ENCODE data around the gene PDHX.

- TF ChIP-seq POLR2A (IDR thresholded peaks at IDR 0.05; ENCODE audit: low read depth, low read length) = no peak
- TF ChIP-seq CTCF (conservative IDR thresholded peaks at IDR 0.05; ENCODE audit: low read depth, low read length) = no peak
- no peak for TF ChIP-seq MAFK (IDR thresholded peaks at IDR 0.05; ENCODE audit: low read depth, low read length)
- TF ChIP-seq MXI1 (IDR thresholded peaks at IDR 0.05; ENCODE audit: borderline replicate concordance, low read depth, low read length) = no peak
- no peak for TF ChIP-seq RFX5 (IDR thresholded peaks at IDR 0.05; ENCODE audit: low read depth, low read length)
- TF ChIP-seq RAD21 (IDR thresholded peaks at IDR 0.05; ENCODE audit: low read length) = no peak
- TF ChIP-seq CEBPB (IDR thresholded peaks at IDR 0.05; ENCODE audit: low read depth, low read length) = no peak
- TF ChIP-seq CHD1 (IDR thresholded peaks at IDR 0.05; ENCODE audit: low read depth, low read length) = no peak
- TF ChIP-seq MAZ (IDR thresholded peaks at IDR 0.05; ENCODE audit: borderline replicate concordance, low read depth, low read length) = no peak
- TF ChIP-seq RCOR1 (IDR thresholded peaks at IDR 0.05; ENCODE audit: insufficient replicate concordance, low read length) = no peak
- no peak for TF ChIP-seq FOS (IDR thresholded peaks at IDR 0.05; ENCODE audit: low read depth, low read length)
- no peak for TF ChIP-seq ELK1 (IDR thresholded peaks at IDR 0.05; ENCODE audit: borderline replicate concordance, low read depth, low read length)
Observed at GRCh38 chr11:34944692-34945091, 28.3 kb downstream of the PDHX start.
